K562 (cell line): ENCODE measurements around the gene SLC6A16. TPM values are rescaled to one million over a fixed set of nuclear protein-coding genes. Genes with fewer than 3 reads are reported as not detected.
A peak's percentile ranks its signal among the peaks of the same experiment; 100 is the strongest.

ENCODE experiments used
- CHCHD3 ChIP-seq: fragments of 250-450 bp; sonication (Bioruptor Pico); IDR thresholded peaks from 2 replicates; pipeline ENCODE4 v2.1.2; 2022; ENCODE audit warnings: mild to moderate bottlenecking
- COPS2 ChIP-seq: fragments of 450-650 bp; conservative IDR thresholded peaks from 2 replicates; pipeline ENCODE4 v1.6.1; 2016; ENCODE audit warnings: mild to moderate bottlenecking, moderate library complexity
- CREM ChIP-seq: IDR thresholded peaks from 2 replicates; pipeline ENCODE4 v1.6.1; 2014; ENCODE audit warnings: antibody characterized with exemption, low read depth
- E2F8 ChIP-seq: fragments of 450-650 bp; IDR thresholded peaks from 2 replicates; pipeline ENCODE4 v1.7.1; 2018; ENCODE audit warnings: mild to moderate bottlenecking, low read depth; ENCODE audit not compliant: partially characterized antibody
- EP400 ChIP-seq: fragments of 450-650 bp; IDR thresholded peaks from 2 replicates; pipeline ENCODE4 v1.6.1; 2017; ENCODE audit warnings: antibody characterized with exemption, mild to moderate bottlenecking, moderate library complexity
- FOXK2 ChIP-seq, 2 experiments: fragments of 450-650 bp; IDR thresholded peaks in 1 of 2; conservative IDR thresholded peaks in 1 of 2; 2 replicates each; pipeline ENCODE4 v1.6.1; 2016; ENCODE audit warnings: low read depth in 2 of 2, mild to moderate bottlenecking in 1 of 2
- NFYB ChIP-seq: IDR thresholded peaks from 2 replicates; pipeline ENCODE4 v1.6.1; 2011; ENCODE audit warnings: mild to moderate bottlenecking, moderate library complexity; ENCODE audit not compliant: insufficient read length; ENCODE audit errors: extremely low read depth
- NR2C2 ChIP-seq, 2 experiments: fragments of 200-800 bp in 1 of 2; sonication (Bioruptor generic) in 1 of 2; sonication (generic) in 1 of 2; formaldehyde crosslinking in 1 of 2; IDR thresholded peaks; 2 replicates each; pipeline versions ENCODE4 v1.6.1 to v1.8.0; 2016 to 2022; ENCODE audit warnings: mild to moderate bottlenecking in 1 of 2, missing compliant biosample characterization in 1 of 2, missing genetic modification characterization in 1 of 2, missing genetic modification reagents in 1 of 2
- PBX2 ChIP-seq, 2 experiments: IDR thresholded peaks in 1 of 2; conservative IDR thresholded peaks in 1 of 2; 2 replicates each; pipeline ENCODE4 v1.6.1; 2016; ENCODE audit warnings: low read depth in 2 of 2, mild to moderate bottlenecking in 1 of 2, missing compliant biosample characterization in 1 of 2, missing genetic modification characterization in 1 of 2, moderate library complexity in 1 of 2
- PHF8 ChIP-seq: fragments of 200-600 bp; sonication (generic); IDR thresholded peaks from 2 replicates; pipeline ENCODE4 v1.6.1; 2012; ENCODE audit warnings: mixed run types, mild to moderate bottlenecking, inconsistent platforms, low read length, moderate library complexity, borderline replicate concordance
- RBM14 ChIP-seq: fragments of 200-400 bp; formaldehyde crosslinking; IDR thresholded peaks from 2 replicates; pipeline ENCODE4 v1.6.1; 2018; ENCODE audit warnings: low read depth, mild to moderate bottlenecking, low read length, moderate library complexity, borderline replicate concordance; ENCODE audit not compliant: insufficient read depth
- RBM17 ChIP-seq: fragments of 200-400 bp; formaldehyde crosslinking; IDR thresholded peaks from 2 replicates; pipeline ENCODE4 v1.6.1; 2017; ENCODE audit warnings: low read depth, mild to moderate bottlenecking, low read length, borderline replicate concordance
- RBM25 ChIP-seq: fragments of 200-400 bp; formaldehyde crosslinking; IDR thresholded peaks from 2 replicates; pipeline ENCODE4 v1.6.1; 2018; ENCODE audit warnings: low read length, low read depth, moderate library complexity; ENCODE audit not compliant: severe bottlenecking
- RFX7 ChIP-seq: fragments of 250-450 bp; sonication (Bioruptor Pico); IDR thresholded peaks from 2 replicates; pipeline ENCODE4 v1.5.1; 2021; ENCODE audit warnings: mild to moderate bottlenecking
- RHOXF2B ChIP-seq: fragments of 250-450 bp; sonication (Bioruptor Pico); conservative IDR thresholded peaks from 2 replicates; pipeline ENCODE4 v1.5.1; 2021
- SUPT5H ChIP-seq: fragments of 450-650 bp; IDR thresholded peaks from 2 replicates; pipeline ENCODE4 v1.6.1; 2016
- TAF1 ChIP-seq: IDR thresholded peaks from 2 replicates; pipeline ENCODE4 v1.6.1; 2011; ENCODE audit warnings: mild to moderate bottlenecking, low read length, moderate library complexity; ENCODE audit not compliant: insufficient read depth, control insufficient read depth, severe bottlenecking; ENCODE audit errors: extremely low read depth
- ZBTB12 ChIP-seq: fragments of 250-450 bp; sonication (Bioruptor Pico); IDR thresholded peaks from 2 replicates; pipeline ENCODE4 v1.4.0; 2020
- ZFX ChIP-seq: sonication (generic); formaldehyde crosslinking; IDR thresholded peaks from 2 replicates; pipeline ENCODE4 v1.8.0; 2022; ENCODE audit warnings: mild to moderate bottlenecking, missing genetic modification reagents, moderate library complexity
- ZNF174 ChIP-seq: fragments of 250-450 bp; sonication (Bioruptor Pico); IDR thresholded peaks from 2 replicates; pipeline ENCODE4 v1.4.0; 2020; ENCODE audit warnings: mild to moderate bottlenecking
- ZNF184 ChIP-seq: sonication (generic); formaldehyde crosslinking; IDR thresholded peaks from 2 replicates; pipeline ENCODE4 v1.5.0; 2020; ENCODE audit warnings: missing genetic modification reagents
- ZNF316 ChIP-seq: fragments of 450-650 bp; IDR thresholded peaks from 2 replicates; pipeline ENCODE4 v1.6.1; 2016
- polyA plus RNA-seq, 8 experiments: library from polyadenylated mRNA; depleted of rRNA in 4 of 8; stranded (reverse) in 5 of 8; unstranded in 3 of 8; fragments of >200 nt; fragmentation: Nextera tagmentation in 2 of 8; fragmentation: Illumina TruSeq in 1 of 8; extraction: Ambion mirVana in 2 of 8; extraction: Trizol in 1 of 8; gene quantifications; 2 replicates each; pipeline versions ENCODE4 v1.2.1 to v1.2.3, GENCODE V29; 2011 to 2014; ENCODE audit warnings: inconsistent platforms in 1 of 8, missing spikeins in 1 of 8
- total RNA-seq, 7 experiments: library from RNA; depleted of rRNA in 6 of 7; stranded (reverse); fragments of >200 nt in 6 of 7; fragmentation: Illumina TruSeq in 2 of 7; extraction: Trizol in 2 of 7; gene quantifications; 2 replicates each; pipeline versions ENCODE4 v1.2.1 to v1.2.3, GENCODE V29; 2011 to 2021; ENCODE audit warnings: low replicate concordance in 1 of 7

The SLC6A16 gene
- total and polyA plus RNA-seq, 9 of the 15 experiments (the other 6 are each of a cell fraction or from before 2014, with no cell fraction given), result 0.05 to 0.95 (median 0.36) TPM

- no peak for TF ChIP-seq PBX2 (CRISPR knock-in tag; IDR thresholded peaks at IDR 0.05; ENCODE audit: low read depth)
- TF ChIP-seq PBX2 (tag; conservative IDR thresholded peaks at IDR 0.05; ENCODE audit: low read depth), result no peak
- no peak for TF ChIP-seq RBM25
- TF ChIP-seq ZFX (CRISPR knock-in tag), result peak; percentile 46
- no peak for TF ChIP-seq ZNF174
- no peak for TF ChIP-seq FOXK2 (conservative IDR thresholded peaks at IDR 0.05 in 1 of 2, IDR thresholded peaks at IDR 0.05 in 1 of 2; ENCODE audit: low read depth in 2 of 2)
- no peak for TF ChIP-seq RBM17
- TF ChIP-seq ZBTB12, result no peak
- TF ChIP-seq ZNF184 (CRISPR knock-in tag), result no peak
- TF ChIP-seq E2F8, result no peak
- no peak for TF ChIP-seq COPS2
- no peak for TF ChIP-seq RBM14
- no peak for TF ChIP-seq ZNF316
- TF ChIP-seq PHF8, result no peak; the same call in 1 of the 2 replicates
- TF ChIP-seq CREM, result no peak; the same call in 1 of the 2 replicates
- peak; percentile 57 for TF ChIP-seq EP400
- no peak for TF ChIP-seq RHOXF2B
- TF ChIP-seq CHCHD3, result no peak
- TF ChIP-seq NR2C2 (CRISPR knock-in tag; IDR thresholded peaks at IDR 0.05), result no peak; the same call in 1 of the 2 replicates
- peak; percentile 65; the same call in 1 of the 2 replicates for TF ChIP-seq NR2C2 (tag; IDR thresholded peaks at IDR 0.05)
- peak; percentile 30 for TF ChIP-seq TAF1
- TF ChIP-seq NFYB, result no peak
- peak; percentile 48; the same call in 1 of the 2 replicates for TF ChIP-seq SUPT5H
- TF ChIP-seq RFX7 (CRISPR knock-in tag), result no peak
These were observed 10.2 kb upstream of the SLC6A16 start, which contains the start of gene CD37 (continued) for GRCh38 chr19:49335071-49335783.
